GM11168 (cell line): Measurements from ENCODE around the gene PPM1H.

Source experiments
- in situ Hi-C: fragments of 300-500 bp; cut with MboI; formaldehyde crosslinking; loops from one replicate; pipeline ENCODE4 v1.12.0; 2022; ENCODE audit warnings: low sequenced_read_pairs; ENCODE audit not compliant: unreplicated experiment

Gene PPM1H

GRCh38 chr12:62878211-62878610 lies 56.7 kb downstream of the PPM1H start:
- in situ Hi-C loops: no loop called here

DNA sequence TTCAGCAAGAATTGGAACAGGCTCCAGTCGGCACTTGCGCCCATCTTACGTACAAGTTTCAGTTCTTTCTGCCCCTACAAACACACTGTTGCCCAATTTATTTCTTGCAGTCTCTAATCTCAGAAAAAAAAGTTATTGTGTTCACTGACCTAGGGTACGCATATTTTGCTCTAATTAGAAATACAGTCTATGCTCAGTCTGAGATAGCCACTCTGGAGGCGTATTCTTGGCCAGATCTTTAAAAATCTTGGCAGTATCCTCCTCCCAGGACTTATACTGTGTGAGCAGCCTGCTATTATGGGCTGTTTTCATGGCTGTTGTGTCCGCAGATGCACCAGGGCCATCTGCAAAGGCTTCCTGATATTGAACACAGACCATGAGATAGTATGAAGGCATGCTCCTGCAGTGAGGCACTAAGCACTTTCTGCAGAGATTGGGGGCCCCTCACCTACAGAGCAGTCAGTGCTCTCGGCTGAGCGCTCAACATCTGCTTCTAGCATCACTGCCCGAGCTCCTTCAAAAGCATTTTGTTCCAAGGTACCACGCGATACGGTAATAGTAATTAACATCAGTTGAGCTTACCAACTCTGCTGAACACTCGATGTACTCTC lies 57.9 kb downstream of the PPM1H start:
- in situ Hi-C loops: no loop called here

DNA sequence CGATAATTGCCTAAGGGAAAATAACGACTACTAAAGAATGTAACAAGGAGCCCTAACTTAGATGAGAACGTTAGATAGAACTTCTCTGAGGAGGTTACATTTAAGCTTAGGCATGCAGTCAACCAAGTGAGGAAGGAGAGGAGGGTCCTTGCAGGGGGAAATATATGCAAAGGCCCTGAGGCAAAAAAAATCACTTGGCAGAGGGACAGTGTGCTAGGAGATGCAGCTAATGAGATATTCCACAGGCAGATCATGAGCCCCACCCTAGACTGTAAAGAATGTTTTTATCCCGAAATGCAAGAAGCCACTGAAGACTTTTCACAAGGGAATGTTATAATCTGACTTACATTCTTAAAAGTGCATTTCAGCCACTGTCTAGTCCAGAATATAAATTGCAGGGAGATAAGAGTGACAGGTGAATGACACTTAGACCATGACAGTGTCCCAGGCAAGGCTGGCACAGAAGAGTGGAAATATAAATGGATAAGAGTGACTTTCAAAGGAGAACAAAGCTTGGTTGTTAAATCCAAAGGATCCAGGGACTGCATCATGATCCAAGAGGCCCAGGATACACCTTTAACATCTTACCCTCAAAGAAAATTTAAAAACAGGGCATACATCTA lies 61.0 kb downstream of the PPM1H start:
- in situ Hi-C loops: no loop called here

GRCh38 chr12:62873116-62873825 lies 61.7 kb downstream of the PPM1H start:
- in situ Hi-C loops: no loop called here

DNA sequence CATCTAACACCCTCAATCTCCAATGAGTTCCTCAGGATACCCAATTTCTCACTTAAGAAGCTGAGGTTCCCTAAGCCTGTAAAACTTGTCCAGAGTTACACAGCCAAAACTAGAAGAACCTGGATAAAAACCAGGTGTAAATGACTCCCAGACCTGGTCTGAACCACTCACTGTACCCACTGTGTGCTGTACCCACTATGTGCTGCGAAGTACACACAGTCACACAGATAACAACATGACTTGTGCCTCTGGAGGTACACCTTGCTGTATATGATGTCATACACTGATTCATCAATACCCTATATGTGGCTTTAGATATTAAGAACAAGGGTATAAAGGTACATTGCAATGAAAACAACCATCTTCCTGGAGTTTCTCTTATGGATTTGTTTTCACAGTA lies 66.1 kb downstream of the PPM1H start:
- in situ Hi-C loops: no loop called here

DNA sequence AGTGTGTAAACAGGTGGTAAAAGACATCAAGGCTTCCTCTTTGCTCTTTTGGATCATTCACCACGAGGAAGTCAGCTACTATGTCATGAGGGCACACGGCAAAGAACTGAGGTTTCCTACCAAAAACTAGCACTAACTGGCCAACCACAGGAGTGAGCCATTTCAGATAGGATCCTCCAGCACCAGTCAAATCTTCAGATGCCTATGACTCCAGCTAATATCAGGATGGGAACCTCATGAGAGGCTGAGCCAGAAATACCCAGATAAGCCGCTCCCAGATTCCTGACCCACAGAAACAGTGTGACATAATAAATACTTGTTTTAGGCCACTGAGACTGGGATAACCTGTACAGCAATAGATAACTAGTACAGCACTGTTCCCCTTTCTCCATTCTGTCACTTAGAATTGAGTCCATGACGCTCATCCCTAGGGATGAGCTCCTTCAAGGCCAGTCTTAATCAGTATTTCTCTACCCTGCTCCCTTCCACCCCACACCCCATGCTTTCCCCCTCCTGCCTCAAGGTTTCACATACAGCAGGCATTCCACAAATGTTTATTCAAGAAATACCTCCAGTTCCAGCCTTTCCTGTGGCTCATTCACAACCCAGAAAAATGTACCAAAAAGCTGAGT lies 68.4 kb downstream of the PPM1H start:
- in situ Hi-C loops: no loop called here

DNA sequence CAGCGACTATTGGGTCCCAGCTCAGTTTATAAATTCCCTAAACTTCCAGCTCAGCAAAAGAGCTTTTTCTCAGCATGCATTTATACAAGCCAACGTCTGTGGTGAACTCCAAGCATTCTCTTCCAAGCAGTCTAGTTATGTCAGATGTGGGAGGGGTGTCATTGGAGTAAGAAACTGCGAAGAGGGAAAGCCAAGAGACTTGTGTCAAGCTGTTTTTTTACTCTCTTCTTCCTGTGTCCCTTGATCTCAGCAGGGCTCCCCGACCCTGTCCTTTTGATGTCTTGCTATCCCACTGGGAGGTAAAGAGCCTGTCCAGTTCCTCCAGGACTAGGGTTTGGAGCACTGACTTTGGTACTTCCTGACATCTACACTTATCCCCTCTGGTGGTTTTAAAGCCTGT lies 69.0 kb downstream of the PPM1H start:
- in situ Hi-C loops: no loop called here

DNA sequence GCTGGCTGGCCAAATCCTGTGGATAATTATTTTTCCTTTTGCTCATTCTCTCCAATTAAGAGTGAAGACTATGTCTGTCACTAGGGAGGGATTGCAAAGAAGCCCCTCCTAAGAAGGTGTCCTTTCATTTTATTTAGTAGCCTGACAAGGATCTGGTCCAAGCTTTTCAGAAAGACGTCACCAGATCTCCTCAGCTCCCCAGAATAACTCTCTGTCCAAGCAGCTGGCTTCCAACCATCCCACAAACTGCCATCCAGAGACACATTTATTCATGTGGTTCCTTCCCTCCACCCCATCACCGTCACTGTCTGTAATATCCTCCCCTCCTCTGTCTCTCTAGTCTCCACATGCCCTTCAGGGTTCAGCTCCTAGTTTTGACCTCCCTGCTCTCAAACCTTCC lies 69.9 kb downstream of the PPM1H start:
- in situ Hi-C loops: no loop called here

DNA sequence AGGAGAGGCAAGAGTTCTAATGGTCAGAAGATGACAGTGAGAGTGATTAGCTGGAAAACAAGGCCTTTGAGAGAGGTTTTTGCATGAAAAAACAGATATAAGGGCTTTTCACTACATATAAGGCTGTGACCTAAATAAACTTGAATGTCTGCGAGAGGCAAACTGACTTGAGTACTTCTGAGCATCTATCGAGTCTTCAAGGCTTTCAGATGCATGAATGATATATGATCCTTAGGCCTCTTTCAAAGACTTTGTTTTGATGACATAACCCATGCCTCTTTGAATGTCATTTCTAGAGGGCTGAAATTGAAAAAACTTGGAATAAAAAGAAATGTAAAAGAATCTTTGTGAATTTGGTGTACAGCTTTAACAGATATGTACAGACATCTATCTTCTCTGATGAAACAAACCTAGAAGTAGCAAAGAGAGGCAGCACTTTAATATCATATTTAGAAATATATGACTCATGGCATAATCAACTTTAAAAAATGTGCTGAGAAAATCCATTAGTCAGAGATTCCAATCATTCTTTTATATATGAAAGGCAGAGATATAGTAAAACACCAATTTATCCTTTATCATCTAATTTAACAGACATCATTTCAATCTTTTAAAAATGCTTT lies 72.6 kb downstream of the PPM1H start:
- in situ Hi-C loops: no loop called here

DNA sequence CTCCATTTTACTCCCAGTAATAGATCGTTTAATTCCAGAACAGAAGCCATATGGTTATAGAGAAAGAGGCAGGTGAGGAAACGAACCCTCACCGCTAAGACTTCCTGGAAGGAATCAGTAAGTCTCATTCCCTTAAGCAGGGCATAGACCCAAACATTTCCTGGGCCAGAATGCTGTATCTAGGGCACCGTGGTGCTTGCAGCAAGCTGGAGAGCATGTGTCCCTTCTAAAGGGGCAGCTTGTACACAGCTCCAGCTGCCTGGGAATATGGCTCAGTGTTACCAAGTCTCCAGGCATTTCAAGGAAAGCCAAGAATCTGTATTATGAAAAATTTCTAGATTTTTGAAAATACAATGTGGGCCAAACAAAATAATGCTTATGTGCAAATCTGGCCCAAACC lies 73.4 kb downstream of the PPM1H start:
- in situ Hi-C loops: no loop called here

DNA sequence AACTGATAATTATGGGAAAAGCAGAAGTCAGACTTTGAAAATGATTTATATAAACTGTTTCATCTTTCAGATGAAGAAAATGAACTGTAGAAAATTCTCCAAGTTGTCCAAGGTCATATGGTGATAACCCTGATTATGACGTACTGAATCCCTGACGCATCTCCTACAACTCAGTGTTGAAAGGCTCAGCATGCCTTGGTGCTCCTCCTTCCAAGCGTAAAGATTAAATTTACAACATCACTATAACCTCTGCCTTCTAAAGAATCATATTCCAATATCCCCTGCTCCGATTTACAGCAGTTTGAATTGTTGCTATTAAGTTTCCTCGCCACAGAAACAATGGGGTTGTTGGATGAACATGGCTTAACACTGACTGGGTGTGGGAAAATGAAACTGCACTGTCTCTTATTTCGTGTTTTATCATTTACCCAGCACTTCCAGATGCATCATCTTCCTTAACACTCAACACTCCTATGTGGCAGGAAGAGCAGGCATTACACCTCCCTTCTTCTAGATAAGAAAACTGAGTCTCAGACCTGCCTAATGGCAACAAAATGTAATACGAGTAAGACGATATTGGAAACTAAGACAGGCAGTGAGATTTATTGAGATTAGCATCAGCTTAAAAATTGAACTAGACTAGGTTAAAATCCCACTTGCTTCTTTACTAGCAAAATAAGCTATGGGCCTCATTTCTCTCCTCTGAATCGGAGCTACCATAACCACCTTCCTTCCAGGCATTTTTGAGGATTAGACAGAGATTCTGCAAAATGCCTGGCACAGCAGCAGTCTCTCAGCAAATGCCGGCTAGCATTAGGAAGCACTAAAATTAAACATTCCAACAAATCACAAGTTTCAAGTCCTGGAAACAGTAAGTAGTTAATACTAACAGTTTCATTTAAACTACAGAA lies 74.2 kb downstream of the PPM1H start:
- in situ Hi-C loops: no loop called here

GRCh38 chr12:62860020-62860419 lies 74.9 kb downstream of the PPM1H start:
- in situ Hi-C loops: no loop called here

DNA sequence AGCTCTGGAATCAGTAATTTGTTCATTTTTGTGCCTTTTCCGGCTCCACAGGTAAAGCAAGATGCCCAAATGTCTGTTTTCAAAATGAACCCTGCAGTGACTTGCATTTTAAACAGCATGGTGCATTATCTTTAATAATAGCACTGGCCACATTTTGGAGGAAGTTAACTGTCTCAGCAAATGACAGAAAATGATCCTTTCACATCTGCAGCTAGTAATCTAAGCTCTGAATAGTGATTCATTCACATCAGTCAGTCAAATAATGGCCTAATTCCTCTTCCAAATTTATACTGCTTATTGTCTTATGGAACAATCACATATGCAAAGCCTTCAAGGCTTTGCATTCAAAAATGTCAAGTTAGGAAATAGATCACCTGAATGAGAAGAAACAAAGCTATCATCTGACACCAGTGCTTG lies 75.6 kb downstream of the PPM1H start:
- in situ Hi-C loops: no loop called here

GRCh38 chr12:62856454-62856853 lies 78.5 kb downstream of the PPM1H start:
- in situ Hi-C loops: no loop called here

DNA sequence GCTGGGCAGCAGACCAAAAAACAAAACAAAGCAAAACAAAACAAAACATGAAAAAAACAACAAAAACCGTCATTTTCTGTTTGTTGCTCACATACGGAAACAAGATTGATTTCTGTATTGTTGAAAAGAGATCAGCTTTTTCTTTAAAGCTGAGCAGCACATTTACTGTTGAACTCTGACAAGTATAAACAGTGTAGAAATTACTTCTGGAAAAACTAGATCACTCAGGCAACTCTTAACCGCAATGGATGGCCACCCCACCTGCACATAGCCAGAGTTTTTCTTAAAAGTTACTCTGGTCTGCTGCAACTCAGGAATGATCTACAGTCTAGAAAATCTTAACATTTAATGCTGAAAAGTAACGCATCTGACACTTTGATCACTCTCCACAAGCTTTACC lies 80.9 kb downstream of the PPM1H start:
- in situ Hi-C loops: no loop called here

DNA sequence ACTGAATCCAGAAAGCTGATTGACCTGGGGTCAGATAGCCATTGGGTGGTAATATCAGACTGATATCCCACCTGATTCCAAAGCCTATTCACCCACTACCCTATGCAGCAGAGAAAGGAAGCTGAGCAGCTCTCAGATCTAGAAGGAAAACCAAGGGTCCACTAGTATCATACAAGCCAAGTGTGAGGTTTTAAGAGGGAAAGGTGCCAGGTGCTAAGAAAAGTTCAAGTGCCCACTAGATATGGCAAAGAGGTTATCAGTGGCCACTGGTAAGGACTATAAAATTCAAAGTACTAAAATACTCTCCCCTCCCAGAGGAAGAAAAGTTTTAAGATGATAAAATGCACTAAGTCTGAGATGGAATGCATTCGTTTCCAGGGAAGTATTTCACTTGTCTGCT lies 85.6 kb downstream of the PPM1H start:
- in situ Hi-C loops: no loop called here

GRCh38 chr12:62848418-62848817 lies 86.5 kb downstream of the PPM1H start:
- in situ Hi-C loops: no loop called here

- in situ Hi-C loops: no loop called here
Measured at GRCh38 chr12:62847709-62848108, 87.2 kb downstream of the PPM1H start.

GRCh38 chr12:62846491-62846890 lies 88.5 kb downstream of the PPM1H start:
- in situ Hi-C loops: no loop called here

DNA sequence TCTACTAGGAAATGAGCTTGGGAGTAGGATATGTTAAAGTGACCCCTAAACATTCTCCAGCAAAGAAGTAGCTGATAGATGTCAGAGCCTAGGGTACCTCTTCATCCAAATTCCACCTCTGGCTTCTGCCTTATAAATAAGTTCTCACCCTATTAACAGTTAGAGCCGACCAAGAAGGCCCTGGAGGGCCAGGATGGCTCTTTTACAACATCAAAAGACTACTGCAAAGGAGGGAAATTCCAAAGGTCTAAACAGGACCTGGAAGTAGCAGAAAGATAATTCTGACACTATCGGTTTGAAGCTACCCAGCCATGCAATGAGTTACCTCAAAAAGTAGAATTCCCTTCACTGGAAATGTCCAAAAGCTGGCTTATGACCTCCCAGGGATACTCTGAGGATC lies 90.0 kb downstream of the PPM1H start:
- in situ Hi-C loops: no loop called here
